ENCODE results near the gene SLC8A3. TPM values are rescaled to one million over a fixed set of nuclear protein-coding genes. Genes with fewer than 3 reads are reported as not detected.
A peak's percentile ranks its signal among the peaks of the same experiment; 100 is the strongest.

SLC8A3 gene
- total and polyA plus RNA-seq, 8 donors: 0.44 to 24.9 (median 6.6) TPM

DNA sequence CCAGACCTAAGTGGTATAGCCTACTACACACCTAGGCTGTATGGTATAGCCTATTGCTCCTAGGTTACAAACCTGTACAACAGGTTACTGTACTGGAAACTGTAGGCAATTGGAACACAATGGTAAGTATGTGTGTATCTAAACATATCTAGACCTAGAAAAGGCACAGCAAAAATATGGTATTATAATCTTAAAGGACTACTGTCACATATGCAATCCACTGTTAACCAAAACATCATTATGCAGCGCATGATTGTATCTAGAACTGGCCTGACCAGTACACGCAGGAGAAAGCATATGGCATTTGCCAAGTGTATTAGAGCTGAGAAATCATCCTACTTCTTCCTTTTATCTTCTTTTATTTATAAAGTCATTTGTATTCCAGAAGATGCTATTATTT, 75.5 kb downstream of the SLC8A3 start:
- ATAC-seq: no peak

GRCh38 chr14:70108419-70108818, 80.3 kb downstream of the SLC8A3 start:
- Histone ChIP-seq H3K27ac (no peak overlapping the region), H3K36me3 (no peaks in the 10 kb centered on the region), H3K4me1 (no peaks in the 10 kb centered on the region), H3K4me3 (no peak overlapping the region), H3K27me3 (peaks cover 10 to 46% of the 10 kb centered on the region in 2 donors), H3K9me3 (no peaks in the 10 kb centered on the region)
- DNase-seq: no peak
- no peak for ATAC-seq
- intact Hi-C loops (cut with DNase I): no loop called here
- TF ChIP-seq, protein P1, sequence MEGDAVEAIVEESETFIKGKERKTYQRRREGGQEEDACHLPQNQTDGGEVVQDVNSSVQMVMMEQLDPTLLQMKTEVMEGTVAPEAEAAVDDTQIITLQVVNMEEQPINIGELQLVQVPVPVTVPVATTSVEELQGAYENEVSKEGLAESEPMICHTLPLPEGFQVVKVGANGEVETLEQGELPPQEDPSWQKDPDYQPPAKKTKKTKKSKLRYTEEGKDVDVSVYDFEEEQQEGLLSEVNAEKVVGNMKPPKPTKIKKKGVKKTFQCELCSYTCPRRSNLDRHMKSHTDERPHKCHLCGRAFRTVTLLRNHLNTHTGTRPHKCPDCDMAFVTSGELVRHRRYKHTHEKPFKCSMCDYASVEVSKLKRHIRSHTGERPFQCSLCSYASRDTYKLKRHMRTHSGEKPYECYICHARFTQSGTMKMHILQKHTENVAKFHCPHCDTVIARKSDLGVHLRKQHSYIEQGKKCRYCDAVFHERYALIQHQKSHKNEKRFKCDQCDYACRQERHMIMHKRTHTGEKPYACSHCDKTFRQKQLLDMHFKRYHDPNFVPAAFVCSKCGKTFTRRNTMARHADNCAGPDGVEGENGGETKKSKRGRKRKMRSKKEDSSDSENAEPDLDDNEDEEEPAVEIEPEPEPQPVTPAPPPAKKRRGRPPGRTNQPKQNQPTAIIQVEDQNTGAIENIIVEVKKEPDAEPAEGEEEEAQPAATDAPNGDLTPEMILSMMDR (IDR thresholded peaks at IDR 0.05): no peak

More for the DNA sequence above, 75.5 kb downstream of the SLC8A3 start:
- H3K27me3 ChIP-seq: peaks cover 0 to 33% of the 10 kb centered on the region in 2 donors
- no peaks in the 10 kb centered on the region for H3K36me3 ChIP-seq
- no peaks in the 10 kb centered on the region for H3K4me1 ChIP-seq
- no peak overlapping the region for H3K4me3 ChIP-seq
- H3K9me3 ChIP-seq: no peaks in the 10 kb centered on the region
- DNase-seq: no peak
- no peak overlapping the region for H3K27ac ChIP-seq
- intact Hi-C loops (cut with DNase I): no loop called here
- TF ChIP-seq, protein P1 (IDR thresholded peaks at IDR 0.05): no peak

- TF ChIP-seq, protein P1 (IDR thresholded peaks at IDR 0.05): no peak
- ATAC-seq: no peak
- H3K4me1 ChIP-seq: no peaks in the 10 kb centered on the region
- H3K27me3 ChIP-seq: peaks cover 17 to 55% of the 10 kb centered on the region in 2 donors
- no peaks in the 10 kb centered on the region for H3K9me3 ChIP-seq
- no peaks in the 10 kb centered on the region for H3K36me3 ChIP-seq
- H3K4me3 ChIP-seq: no peak overlapping the region
- no peak for DNase-seq
- no peak overlapping the region for H3K27ac ChIP-seq
- intact Hi-C loops (cut with DNase I): no loop called here
Measured at GRCh38 chr14:70107309-70107708, 81.4 kb downstream of the SLC8A3 start.

DNA sequence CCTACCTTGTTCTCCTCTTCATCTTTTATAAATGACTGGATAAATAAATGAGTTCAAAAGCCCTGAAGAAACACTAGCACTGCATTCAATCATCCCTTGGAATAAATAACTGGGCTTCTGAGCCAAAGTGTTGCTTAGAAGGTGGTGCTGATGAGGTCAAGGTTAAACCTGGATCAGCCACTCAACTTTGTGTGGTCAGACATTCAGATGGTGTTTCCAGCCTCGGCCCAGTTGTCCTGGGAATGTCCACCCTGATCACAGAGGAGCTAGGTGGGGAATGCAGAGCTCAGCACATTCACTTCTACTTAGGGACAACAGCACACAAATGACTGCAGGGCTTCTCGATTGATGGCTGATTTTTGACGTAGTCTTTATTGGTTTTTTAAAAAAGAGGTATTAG, 88.7 kb downstream of the SLC8A3 start:
- H3K9me3 ChIP-seq: no peaks in the 10 kb centered on the region
- intact Hi-C loops (cut with DNase I): no loop called here
- peaks cover 44 to 82% of the 10 kb centered on the region in 2 donors for H3K27me3 ChIP-seq
- no peak overlapping the region for H3K27ac ChIP-seq
- no peak for ATAC-seq
- DNase-seq: no peak
- TF ChIP-seq, protein P1 (IDR thresholded peaks at IDR 0.05): no peak
- peaks cover 3 to 10% of the 10 kb centered on the region in 2 donors for H3K4me1 ChIP-seq
- H3K36me3 ChIP-seq: no peaks in the 10 kb centered on the region
- H3K4me3 ChIP-seq: no peak overlapping the region

DNA sequence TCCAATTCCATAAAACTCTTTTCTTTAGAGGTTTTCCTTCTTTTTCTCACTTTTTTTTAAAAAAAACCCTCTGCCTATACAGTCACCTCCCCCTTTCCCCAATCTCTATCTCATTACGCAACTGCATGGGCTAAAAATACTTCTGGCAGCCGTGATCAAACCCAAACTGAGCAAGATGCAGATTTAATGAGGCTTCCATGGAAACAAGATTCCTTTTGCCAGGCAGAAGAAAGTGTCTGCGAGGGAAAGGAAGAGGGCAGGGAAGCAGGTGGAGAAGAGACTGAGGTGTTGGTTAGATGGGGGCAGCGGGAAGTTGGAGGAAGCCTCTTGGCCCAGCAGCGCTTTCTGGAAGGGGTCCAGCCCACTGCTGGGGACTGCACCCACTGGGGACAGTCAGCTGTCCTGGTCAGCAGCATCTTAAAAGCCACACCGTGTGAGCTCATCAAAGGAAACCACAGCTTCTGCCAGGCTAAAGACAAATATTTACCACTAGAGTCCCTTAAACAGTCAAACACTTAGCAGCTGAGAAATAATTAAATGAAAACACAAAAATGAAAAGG, 90.4 kb downstream of the SLC8A3 start:
- Histone ChIP-seq H3K4me1 (peaks cover 3 to 10% of the 10 kb centered on the region in 2 donors), H3K36me3 (no peaks in the 10 kb centered on the region), H3K9me3 (no peaks in the 10 kb centered on the region), H3K27ac (no peak overlapping the region), H3K4me3 (no peak overlapping the region), H3K27me3 (peaks cover 48 to 91% of the 10 kb centered on the region in 2 donors)
- TF ChIP-seq, protein P1 (IDR thresholded peaks at IDR 0.05): no peak
- peak in 2 of 4 donors; percentile 79 to 88 for DNase-seq
- peak; percentile 31 for ATAC-seq
- intact Hi-C loops (cut with DNase I): no loop called here
